ENCODE results near the gene IGF2BP2.

- TF ChIP-seq POLR2A (IDR thresholded peaks at IDR 0.05; ENCODE audit: low read length) (no peak), GATA1 (IDR thresholded peaks at IDR 0.05; ENCODE audit: low read depth, low read length) (no peak)
Measured at GRCh38 chr3:185739264-185739701, 85.6 kb downstream of the IGF2BP2 start.
